HG03196 (cell line): ENCODE data around the gene KBTBD7.
A peak's percentile ranks its signal among the peaks of the same experiment; 100 is the strongest.
"Not testable (repeated sequence)": the region's sequence is repeated elsewhere in the genome, so short reads cannot be mapped to it uniquely, and the experiment has no call there.

Experiments used
- ATAC-seq: cut with Tn5 transposase; IDR thresholded peaks from one replicate; pipeline ENCODE4 v1.9.1; 2021; ENCODE audit not compliant: unreplicated experiment

Gene KBTBD7

DNA sequence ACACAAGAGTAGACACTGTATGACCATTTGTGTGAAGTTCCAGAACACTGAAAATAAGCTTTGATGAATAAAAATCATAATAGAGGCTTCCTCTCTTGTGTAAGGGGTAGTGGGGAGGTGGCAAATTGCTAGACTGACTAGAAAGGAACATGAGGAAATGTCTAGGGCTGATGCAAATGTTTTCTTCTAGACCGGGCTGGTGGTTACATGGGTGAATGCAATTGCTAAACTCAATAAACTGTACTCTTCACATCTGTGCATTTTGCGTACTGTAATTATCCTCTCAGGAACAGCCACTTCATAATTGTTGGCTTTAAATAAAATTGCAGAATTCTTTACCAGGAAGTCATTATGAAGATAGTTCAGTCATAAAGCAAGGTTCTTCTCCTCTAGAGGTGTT is 5.2 kb upstream of the KBTBD7 start:
- ATAC-seq = peak; percentile 56

DNA sequence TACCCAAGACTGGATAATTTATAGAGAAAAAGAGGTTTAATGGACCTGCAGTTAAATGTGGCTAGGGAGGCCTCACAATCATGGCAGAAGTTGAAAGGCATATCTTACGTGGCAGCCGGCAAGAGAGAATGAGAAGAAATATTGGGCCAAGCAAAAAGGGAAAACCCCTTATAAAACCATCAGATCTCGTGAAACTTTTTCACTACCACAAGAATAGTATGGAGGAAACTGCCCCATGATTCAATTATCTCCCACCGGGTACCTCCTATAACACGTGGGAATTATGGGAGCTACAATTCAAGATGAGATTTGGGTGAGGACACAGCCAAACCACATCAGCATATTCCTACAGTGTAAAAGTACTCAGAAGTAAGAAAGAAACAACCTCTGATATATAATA is 4.7 kb upstream of the KBTBD7 start:
- ATAC-seq = no peak

GRCh38 chr13:41196620-41197019 is 2.3 kb upstream of the KBTBD7 start:
- no peak for ATAC-seq

DNA sequence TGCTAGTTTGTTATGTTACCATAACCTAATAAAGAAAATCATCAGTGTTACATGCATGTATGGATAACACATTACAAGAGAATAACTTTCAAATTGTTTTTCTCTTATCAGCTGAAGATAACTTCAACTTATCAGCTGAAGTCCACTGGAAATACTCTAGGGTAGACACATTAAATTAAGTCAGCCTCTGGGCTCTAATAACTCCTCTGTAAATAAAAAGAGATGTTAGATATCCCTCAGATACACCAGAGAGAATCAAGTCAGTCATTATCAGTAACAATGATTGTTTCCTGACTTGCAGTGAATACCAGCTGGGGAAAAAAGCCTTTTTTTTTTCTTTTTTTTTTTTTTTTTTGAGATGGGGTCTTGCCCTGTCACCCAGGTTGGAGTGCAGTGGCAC is 1.6 kb upstream of the KBTBD7 start:
- no peak for ATAC-seq

DNA sequence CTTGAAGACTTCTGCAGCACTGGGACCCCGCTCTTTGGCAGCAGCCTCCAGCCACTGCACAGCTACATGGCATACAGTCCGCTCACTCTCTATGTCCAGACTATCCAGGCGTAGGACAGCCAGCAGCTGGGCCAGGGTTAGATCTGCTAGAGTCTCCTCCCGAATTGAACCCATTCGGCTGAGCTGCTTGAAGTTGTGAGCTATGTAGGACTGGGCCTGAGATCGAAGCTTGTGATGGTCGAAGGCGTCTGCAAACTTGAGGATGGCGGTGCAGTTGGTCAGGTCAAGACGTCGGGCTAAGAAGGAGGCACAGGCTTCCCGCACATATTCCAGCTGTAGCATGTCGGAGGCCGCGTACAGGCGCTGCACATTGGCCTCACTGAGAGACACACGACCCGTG is 900 bp downstream of the KBTBD7 start:
- ATAC-seq = no peak

DNA sequence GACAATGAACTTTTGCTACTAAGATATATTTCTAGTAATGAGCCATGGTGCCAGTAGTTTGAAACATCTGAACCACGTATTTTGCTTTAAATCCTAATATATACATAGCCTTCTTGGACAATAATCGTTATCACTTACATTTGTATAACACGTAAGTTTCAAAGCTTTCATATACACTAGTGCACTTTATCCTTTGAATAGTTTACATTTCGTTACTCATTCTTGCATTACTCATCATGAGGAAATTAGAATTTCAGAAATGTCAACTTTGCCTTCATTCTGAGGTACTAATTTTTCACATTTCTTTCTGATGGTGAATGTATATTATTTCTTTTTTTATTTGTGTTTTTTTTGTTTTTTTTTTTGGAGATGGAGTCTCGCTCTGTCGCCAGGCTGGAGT is 5.8 kb downstream of the KBTBD7 start:
- ATAC-seq = no peak

DNA sequence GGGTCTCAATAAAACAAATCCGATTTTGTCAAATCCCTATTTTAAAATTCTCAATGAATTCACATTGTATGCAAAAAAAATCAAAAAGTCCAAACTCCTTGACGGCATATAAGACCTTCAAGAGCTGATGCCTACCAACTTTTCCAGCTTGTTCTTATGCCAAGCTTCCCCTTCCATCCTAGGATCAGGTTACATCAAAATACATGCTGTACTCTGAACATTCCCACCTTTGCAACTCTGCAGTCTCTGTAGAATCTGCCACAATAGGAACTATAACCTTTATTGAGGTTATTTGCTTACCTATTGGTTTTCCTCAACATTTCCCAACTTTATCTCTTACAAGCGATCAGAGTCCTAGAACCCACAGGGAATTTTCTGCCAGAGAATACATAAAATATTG is 7.9 kb downstream of the KBTBD7 start:
- no peak for ATAC-seq

DNA sequence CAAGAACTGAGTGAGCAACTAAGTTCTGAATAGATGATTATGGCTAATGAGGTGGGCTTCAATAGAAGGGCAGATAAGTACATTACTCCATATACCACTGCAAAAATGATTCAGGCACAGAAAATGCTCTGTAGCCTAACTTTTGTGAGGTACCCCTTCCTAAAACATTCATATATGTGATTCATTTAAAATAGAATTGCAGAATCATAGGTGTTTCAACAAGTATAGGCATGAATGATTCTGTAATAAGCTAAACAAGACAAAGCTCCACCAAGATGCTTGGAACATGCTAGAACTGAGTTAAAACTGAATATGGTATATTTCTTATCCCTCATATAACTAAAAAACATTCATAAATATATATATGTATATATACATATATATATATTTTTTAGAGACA is 12.1 kb downstream of the KBTBD7 start:
- ATAC-seq = no peak

GRCh38 chr13:41179593-41180250 is 14.6 kb downstream of the KBTBD7 start:
- ATAC-seq = no peak

- no peak for ATAC-seq
Observed at GRCh38 chr13:41178040-41178439, 16.3 kb downstream of the KBTBD7 start.

GRCh38 chr13:41177616-41178015 is 16.8 kb downstream of the KBTBD7 start:
- no peak for ATAC-seq

DNA sequence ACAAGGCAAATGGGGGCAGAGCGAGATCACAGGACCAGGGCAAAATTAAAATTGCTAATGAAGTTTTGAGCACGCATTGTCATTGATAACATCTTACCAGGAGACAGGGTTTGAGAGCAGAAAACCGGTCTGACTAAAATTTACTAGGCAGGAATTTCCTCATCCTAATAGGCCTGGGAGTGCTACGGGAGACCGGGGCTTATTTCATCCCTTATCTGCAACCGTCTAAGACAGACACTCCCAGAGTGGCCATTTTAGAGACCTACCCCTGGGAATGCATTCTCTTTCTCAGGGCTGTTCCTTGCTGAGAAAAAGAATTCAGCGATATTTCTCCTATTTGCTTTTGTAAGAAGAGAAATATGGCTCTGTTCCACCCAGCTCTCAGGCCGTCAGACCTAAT is 18.8 kb downstream of the KBTBD7 start:
- not testable (repeated sequence) for ATAC-seq

GRCh38 chr13:41162151-41162550 is 32.2 kb downstream of the KBTBD7 start:
- ATAC-seq = no peak

DNA sequence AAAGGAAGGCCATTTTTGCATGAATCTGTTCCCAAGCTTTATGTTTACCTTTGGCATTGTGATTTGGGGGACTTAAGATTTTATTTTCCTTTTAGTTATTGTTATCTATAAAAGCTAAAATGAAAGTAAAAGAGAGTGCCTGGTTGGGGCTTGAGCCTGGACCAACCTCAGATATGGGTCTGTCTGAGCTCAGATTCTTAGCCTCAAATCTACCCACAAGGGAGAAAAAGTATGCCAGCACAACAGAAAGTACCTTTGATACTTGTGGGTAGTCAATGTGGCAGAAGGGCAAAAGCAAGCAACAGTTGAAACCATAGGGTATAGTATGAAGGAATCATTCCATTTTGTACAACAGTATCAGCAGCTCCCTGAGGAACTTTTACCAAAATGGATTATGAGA is 35.2 kb downstream of the KBTBD7 start:
- ATAC-seq = no peak

DNA sequence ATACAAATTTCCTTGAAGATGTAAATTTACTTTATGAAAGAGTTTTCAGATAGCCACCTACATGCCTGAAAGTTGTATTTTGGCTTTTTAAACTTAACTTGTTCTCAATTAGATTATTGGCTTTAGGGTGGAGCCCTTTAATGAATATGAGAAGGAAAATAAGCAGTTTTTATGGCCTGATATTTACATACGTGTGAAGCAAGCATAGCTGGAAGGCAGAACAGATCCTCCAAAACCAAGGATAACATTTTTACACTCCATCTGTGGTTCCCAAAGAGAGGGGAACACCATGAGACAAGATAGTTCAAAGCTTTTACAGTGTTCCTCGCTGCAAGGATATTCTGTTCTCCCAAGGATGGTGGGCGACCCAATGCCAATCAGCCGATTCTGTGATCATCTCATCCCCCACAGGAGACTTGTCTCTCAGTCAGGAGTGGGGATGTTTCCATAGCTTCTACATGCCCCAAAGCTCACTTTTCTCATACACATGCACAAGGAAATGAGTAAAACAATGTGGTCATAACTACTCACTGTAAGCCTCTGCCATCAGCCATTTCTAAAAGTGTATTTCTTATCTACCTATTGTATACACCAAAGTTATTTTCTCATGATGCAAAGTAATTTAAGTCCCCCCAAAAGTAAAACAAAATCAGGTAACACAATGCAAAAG is 37.2 kb downstream of the KBTBD7 start:
- ATAC-seq = no peak

DNA sequence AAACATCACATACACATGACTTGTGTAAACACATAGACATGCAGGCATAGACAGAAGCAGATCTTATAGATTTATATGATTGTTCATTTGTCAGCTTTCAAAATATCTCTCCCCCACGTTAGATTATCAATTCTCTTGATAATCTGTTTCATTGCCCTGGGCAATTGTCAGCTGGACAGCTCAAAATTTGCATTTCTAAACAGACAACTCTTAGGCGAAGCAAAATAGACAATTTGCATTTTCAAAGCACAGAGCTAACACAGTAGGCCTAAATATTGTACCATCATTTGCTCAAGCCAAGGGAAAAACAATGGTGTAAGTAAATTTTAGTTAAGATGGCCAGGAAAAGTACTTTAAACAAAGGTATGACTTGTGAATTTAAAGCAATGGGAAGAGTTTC is 37.7 kb downstream of the KBTBD7 start:
- ATAC-seq = no peak

DNA sequence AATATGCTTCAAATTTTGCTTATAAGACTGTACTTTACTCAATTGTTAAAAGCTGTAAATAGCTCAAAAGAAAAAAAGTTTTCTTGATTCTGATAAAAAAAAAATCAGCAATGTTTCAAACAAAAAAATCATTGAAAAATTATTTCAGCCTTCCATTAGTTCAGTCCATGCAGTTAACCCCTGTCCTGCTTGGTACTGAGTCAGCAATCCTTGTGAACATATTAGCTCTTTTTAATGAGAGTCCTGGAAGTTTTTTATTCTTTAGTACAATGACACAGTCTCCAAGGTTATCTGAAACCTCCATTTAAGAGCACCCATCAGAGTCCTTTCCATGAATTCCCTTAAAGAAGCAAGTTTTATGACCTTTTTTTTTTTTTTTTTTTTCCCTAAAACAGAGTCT is 40.3 kb downstream of the KBTBD7 start:
- ATAC-seq = no peak

- no peak for ATAC-seq
Observed at GRCh38 chr13:41152005-41152404, 42.4 kb downstream of the KBTBD7 start.

- no peak for ATAC-seq
Observed at GRCh38 chr13:41150058-41150457, 44.3 kb downstream of the KBTBD7 start.

GRCh38 chr13:41148419-41149283 is 45.7 kb downstream of the KBTBD7 start:
- ATAC-seq = no peak

- no peak for ATAC-seq
Observed at GRCh38 chr13:41145136-41145908, 49.0 kb downstream of the KBTBD7 start.
